Myocyte (in vitro differentiated cells): ENCODE results near the gene EFHC2. TPM values are rescaled to one million over a fixed set of nuclear protein-coding genes. Genes with fewer than 3 reads are reported as not detected.

Source experiments
- DNase-seq: peaks from one replicate; pipeline ENCODE4 v3.0.0-alpha.2; 2012; ENCODE audit warnings: low read depth
- total RNA-seq: library from RNA; depleted of rRNA; stranded (reverse); fragments of >200 nt; gene quantifications from 2 replicates; pipeline ENCODE4 v1.2.3, GENCODE V29; 2014

EFHC2 gene
- total RNA-seq, 1 donor from 2014 or later: 0.21 TPM

GRCh38 chrX:44157283-44157682 is 186.2 kb downstream of the EFHC2 start:
- no peak for DNase-seq

GRCh38 chrX:44156726-44157125 is 186.7 kb downstream of the EFHC2 start:
- no peak for DNase-seq

- DNase-seq: no peak
Measured at GRCh38 chrX:44155126-44155525, 188.3 kb downstream of the EFHC2 start.

GRCh38 chrX:44152852-44153251 is 190.6 kb downstream of the EFHC2 start:
- DNase-seq: peak; percentile 28

GRCh38 chrX:44147130-44147529 is 196.3 kb downstream of the EFHC2 start:
- no peak for DNase-seq

- no peak for DNase-seq
Measured at GRCh38 chrX:44144177-44144945, 199.1 kb downstream of the EFHC2 start.

- no peak for DNase-seq
Measured at GRCh38 chrX:44143061-44143602, 200.3 kb downstream of the EFHC2 start.

GRCh38 chrX:44130189-44130588 is 213.3 kb downstream of the EFHC2 start:
- no peak for DNase-seq

GRCh38 chrX:44113337-44113736 is 230.1 kb downstream of the EFHC2 start:
- no peak for DNase-seq

GRCh38 chrX:44106864-44107263 is 236.6 kb downstream of the EFHC2 start:
- no peak for DNase-seq

- peak; percentile 2 for DNase-seq
Measured at GRCh38 chrX:44105228-44105913, 238.1 kb downstream of the EFHC2 start.

GRCh38 chrX:44104699-44105098 is 238.8 kb downstream of the EFHC2 start:
- DNase-seq: no peak

- DNase-seq: no peak
Measured at GRCh38 chrX:44101281-44101680, 242.2 kb downstream of the EFHC2 start.

- no peak for DNase-seq
Measured at GRCh38 chrX:44099366-44099765, 244.1 kb downstream of the EFHC2 start.

Other genes with a start within 250 kb of the EFHC2 start
- 12.0 and 17.1 TPM in 2 replicates for gene FUNDC1, start 199.2 kb upstream of the EFHC2 start, total RNA-seq